Endodermal cell (in vitro differentiated cells): ENCODE measurements around the gene DMGDH. TPM values are rescaled to one million over a fixed set of nuclear protein-coding genes. Genes with fewer than 3 reads are reported as not detected.

ENCODE experiments used
- DNase-seq: peaks from one replicate; pipeline ENCODE4 v3.0.0-alpha.2; 2017
- H3K27ac ChIP-seq: 2 replicates; pipeline ENCODE4 v1.5.1; 2013; ENCODE audit warnings: mild to moderate bottlenecking, low read depth, low read length, moderate library complexity
- H3K27me3 ChIP-seq: 2 replicates; pipeline ENCODE4 v1.6.1; 2013; ENCODE audit warnings: mild to moderate bottlenecking, low read length, moderate library complexity; ENCODE audit not compliant: insufficient read depth, control insufficient read depth, poor library complexity, severe bottlenecking
- H3K36me3 ChIP-seq: 2 replicates; pipeline ENCODE4 v1.7.0; 2013; ENCODE audit warnings: mild to moderate bottlenecking, low read length, moderate library complexity; ENCODE audit not compliant: control insufficient read depth, insufficient read depth
- H3K4me1 ChIP-seq: one replicate; pipeline ENCODE4 v1.7.0; 2013; ENCODE audit warnings: low read length; ENCODE audit not compliant: control insufficient read depth, insufficient read depth
- H3K4me3 ChIP-seq: 2 replicates; pipeline ENCODE4 v1.5.1; 2013; ENCODE audit warnings: mild to moderate bottlenecking, low read length, moderate library complexity
- H3K9ac ChIP-seq: 2 replicates; pipeline ENCODE4 v1.6.1; 2013; ENCODE audit warnings: mild to moderate bottlenecking, low read length, moderate library complexity; ENCODE audit not compliant: poor library complexity, severe bottlenecking; ENCODE audit errors: extremely low read depth
- H3K9me3 ChIP-seq: 2 replicates; pipeline ENCODE4 v1.6.1; 2013; ENCODE audit warnings: mild to moderate bottlenecking, low read length, moderate library complexity; ENCODE audit not compliant: control insufficient read depth
- H3K27ac Mint-ChIP-seq: 2 replicates; pipeline ENCODE4 v1.8.0; 2020; ENCODE audit warnings: mixed read lengths
- H3K27me3 Mint-ChIP-seq: 2 replicates; pipeline ENCODE4 v1.8.0; 2021; ENCODE audit warnings: mild to moderate bottlenecking, mixed read lengths; ENCODE audit not compliant: insufficient read depth
- H3K36me3 Mint-ChIP-seq: 2 replicates; pipeline ENCODE4 v1.8.0; 2020; ENCODE audit warnings: low read depth, mixed read lengths
- H3K4me1 Mint-ChIP-seq: 2 replicates; pipeline ENCODE4 v1.8.0; 2020; ENCODE audit warnings: mixed read lengths
- H3K4me3 Mint-ChIP-seq: 2 replicates; pipeline ENCODE4 v1.8.0; 2020; ENCODE audit warnings: mild to moderate bottlenecking, moderate library complexity, mixed read lengths
- H3K9me3 Mint-ChIP-seq: 2 replicates; pipeline ENCODE4 v1.8.0; 2020; ENCODE audit warnings: mild to moderate bottlenecking, mixed read lengths
- CTCF ChIP-seq: fragments of 200-600 bp; sonication (generic); conservative IDR thresholded peaks from 2 replicates; pipeline ENCODE4 v1.5.0; 2021; ENCODE audit warnings: antibody characterized with exemption, mild to moderate bottlenecking
- WGBS, 2 experiments: methylation state at CpG; one replicate each; pipeline versions ENCODE4 v1.1.5 to v1.1.7; 2013; ENCODE audit warnings: missing lambda C conversion rate in 2 of 2, mixed read lengths in 1 of 2; ENCODE audit not compliant: insufficient coverage in 1 of 2, insufficient read length in 1 of 2; 5-methylcytosine and 5-hydroxymethylcytosine counted together
- total RNA-seq, 2 donors: library from RNA; stranded (reverse); fragmentation: NEBNext Ultra II Directional in 1 of 2; extraction: Animal tissue kit (Norgen Biotek cat#: 25700) in 1 of 2; gene quantifications; 2 replicates in 1 of 2; 3 replicates in 1 of 2; pipeline ENCODE4 v1.2.1, GENCODE V29; 2021

The DMGDH gene
- total RNA-seq, 2 donors from 2014 or later: 0.73 to 4.7 TPM

- Mint-ChIP-seq H3K36me3 (no peaks in the 10 kb centered on the region), H3K9me3 (peaks cover 7% of the 10 kb centered on the region), H3K27me3 (no peaks in the 10 kb centered on the region), H3K4me3 (no peak overlapping the region), H3K27ac (no peak overlapping the region), H3K4me1 (peaks cover 6% of the 10 kb centered on the region)
- no peaks in the 10 kb centered on the region for H3K27me3 ChIP-seq
- no peak overlapping the region for H3K27ac ChIP-seq
- H3K9ac ChIP-seq: no peak overlapping the region
- WGBS, 2 experiments: 74 to 83% methylated on average over 1 to 3 of the region's 3 CpGs
- TF ChIP-seq CTCF: no peak
- H3K4me1 ChIP-seq: no peaks in the 10 kb centered on the region
- H3K4me3 ChIP-seq: no peak overlapping the region
- H3K9me3 ChIP-seq: peaks cover 8% of the 10 kb centered on the region
- H3K36me3 ChIP-seq: no peaks in the 10 kb centered on the region
- DNase-seq: no peak
Observed at GRCh38 chr5:79007872-79008271, 61.6 kb downstream of the DMGDH start.

GRCh38 chr5:79005936-79006631, 63.4 kb downstream of the DMGDH start:
- no peaks in the 10 kb centered on the region for H3K27me3 Mint-ChIP-seq

GRCh38 chr5:79005151-79005550, 64.3 kb downstream of the DMGDH start:
- no peak overlapping the region for H3K4me3 Mint-ChIP-seq
- no peaks in the 10 kb centered on the region for H3K27me3 Mint-ChIP-seq
- no peaks in the 10 kb centered on the region for H3K36me3 Mint-ChIP-seq
- Histone ChIP-seq H3K9me3 (no peaks in the 10 kb centered on the region), H3K4me1 (no peaks in the 10 kb centered on the region), H3K4me3 (no peak overlapping the region), H3K36me3 (no peaks in the 10 kb centered on the region), H3K27ac (no peak overlapping the region), H3K9ac (no peak overlapping the region), H3K27me3 (no peaks in the 10 kb centered on the region)
- no peak for TF ChIP-seq CTCF
- no peak for DNase-seq
- H3K27ac Mint-ChIP-seq: no peak overlapping the region
- 90 to 100% methylated on average over 1 to 4 of the region's 4 CpGs for WGBS, 2 experiments
- H3K9me3 Mint-ChIP-seq: no peaks in the 10 kb centered on the region
- peaks cover 6% of the 10 kb centered on the region for H3K4me1 Mint-ChIP-seq

More at GRCh38 chr5:79005936-79006631, 63.4 kb downstream of the DMGDH start:
- no peak for TF ChIP-seq CTCF
- no peaks in the 10 kb centered on the region for H3K27me3 ChIP-seq
- no peak overlapping the region for H3K4me3 ChIP-seq
- no peak overlapping the region for H3K9ac ChIP-seq
- DNase-seq: no peak
- H3K36me3 ChIP-seq: no peaks in the 10 kb centered on the region
- H3K27ac Mint-ChIP-seq: no peak overlapping the region
- WGBS, 2 experiments: 80 to 94% methylated on average over 2 to 6 of the region's 6 CpGs
- H3K4me1 ChIP-seq: no peaks in the 10 kb centered on the region
- no peak overlapping the region for H3K4me3 Mint-ChIP-seq
- H3K4me1 Mint-ChIP-seq: peaks cover 6% of the 10 kb centered on the region
- H3K27ac ChIP-seq: no peak overlapping the region
- no peaks in the 10 kb centered on the region for H3K36me3 Mint-ChIP-seq
- no peaks in the 10 kb centered on the region for H3K9me3 Mint-ChIP-seq
- H3K9me3 ChIP-seq: no peaks in the 10 kb centered on the region
